IPS-18c (cell line): ENCODE measurements around the gene PPARGC1A.
A peak's percentile ranks its signal among the peaks of the same experiment; 100 is the strongest.

Source experiments
- H3K4me3 ChIP-seq: 2 replicates; pipeline ENCODE4 v1.7.0; 2013; ENCODE audit warnings: low read depth, mild to moderate bottlenecking, low read length, moderate library complexity; ENCODE audit not compliant: insufficient read depth
- H3K9me3 ChIP-seq: one replicate; pipeline ENCODE4 v1.6.1; 2013; ENCODE audit warnings: mild to moderate bottlenecking, low read length, moderate library complexity; ENCODE audit not compliant: control insufficient read depth, insufficient read depth

PPARGC1A gene

GRCh38 chr4:23889814-23890341 lies at the start of gene PPARGC1A:
PPARGC1A (minus strand) TSS chr4:23890047; CDS start chr4:23889957, 90 bp downstream.
- H3K4me3 ChIP-seq: peak within 1 kb of the TSS; percentile 29
- H3K9me3 ChIP-seq: no peaks in the 10 kb centered on the region

- H3K9me3 ChIP-seq: no peaks in the 10 kb centered on the region
- no peak overlapping the region for H3K4me3 ChIP-seq
Measured at GRCh38 chr4:23938796-23939195, 48.9 kb upstream of the PPARGC1A start.

- Histone ChIP-seq H3K9me3 (no peaks in the 10 kb centered on the region), H3K4me3 (no peak overlapping the region)
Measured at GRCh38 chr4:23937173-23937572, 47.3 kb upstream of the PPARGC1A start.

- Histone ChIP-seq H3K4me3 (no peak overlapping the region), H3K9me3 (no peaks in the 10 kb centered on the region)
Measured at GRCh38 chr4:23934915-23935314, 45.1 kb upstream of the PPARGC1A start.

GRCh38 chr4:23934223-23934622 lies 44.4 kb upstream of the PPARGC1A start:
- H3K9me3 ChIP-seq: no peaks in the 10 kb centered on the region
- no peak overlapping the region for H3K4me3 ChIP-seq

- Histone ChIP-seq H3K4me3 (no peak overlapping the region), H3K9me3 (no peaks in the 10 kb centered on the region)
Measured at GRCh38 chr4:23932901-23933308, 43.1 kb upstream of the PPARGC1A start.

GRCh38 chr4:23932186-23932585 lies 42.3 kb upstream of the PPARGC1A start:
- no peak overlapping the region for H3K4me3 ChIP-seq
- H3K9me3 ChIP-seq: no peaks in the 10 kb centered on the region

- Histone ChIP-seq H3K4me3 (no peak overlapping the region), H3K9me3 (no peaks in the 10 kb centered on the region)
Measured at GRCh38 chr4:23931489-23931830, 41.6 kb upstream of the PPARGC1A start.

- no peak overlapping the region for H3K4me3 ChIP-seq
Measured at GRCh38 chr4:23930750-23931488, 41.1 kb upstream of the PPARGC1A start.

GRCh38 chr4:23929248-23929647 lies 39.4 kb upstream of the PPARGC1A start:
- Histone ChIP-seq H3K9me3 (no peaks in the 10 kb centered on the region), H3K4me3 (no peak overlapping the region)

More at GRCh38 chr4:23930750-23931488, 41.1 kb upstream of the PPARGC1A start:
- no peaks in the 10 kb centered on the region for H3K9me3 ChIP-seq

GRCh38 chr4:23924556-23924955 lies 34.7 kb upstream of the PPARGC1A start:
- Histone ChIP-seq H3K4me3 (no peak overlapping the region), H3K9me3 (no peaks in the 10 kb centered on the region)

- H3K9me3 ChIP-seq: no peaks in the 10 kb centered on the region
- no peak overlapping the region for H3K4me3 ChIP-seq
Measured at GRCh38 chr4:23923840-23924239, 34.0 kb upstream of the PPARGC1A start.

GRCh38 chr4:23923141-23923540 lies 33.3 kb upstream of the PPARGC1A start:
- H3K9me3 ChIP-seq: no peaks in the 10 kb centered on the region
- H3K4me3 ChIP-seq: no peak overlapping the region

- no peak overlapping the region for H3K4me3 ChIP-seq
Measured at GRCh38 chr4:23922541-23923111, 32.8 kb upstream of the PPARGC1A start.

GRCh38 chr4:23922013-23922412 lies 32.2 kb upstream of the PPARGC1A start:
- H3K9me3 ChIP-seq: no peaks in the 10 kb centered on the region
- no peak overlapping the region for H3K4me3 ChIP-seq

More at GRCh38 chr4:23922541-23923111, 32.8 kb upstream of the PPARGC1A start:
- no peaks in the 10 kb centered on the region for H3K9me3 ChIP-seq

GRCh38 chr4:23921447-23921845 lies 31.6 kb upstream of the PPARGC1A start:
- no peaks in the 10 kb centered on the region for H3K9me3 ChIP-seq
- no peak overlapping the region for H3K4me3 ChIP-seq

GRCh38 chr4:23920716-23921446 lies 31.0 kb upstream of the PPARGC1A start:
- H3K4me3 ChIP-seq: no peak overlapping the region
- no peaks in the 10 kb centered on the region for H3K9me3 ChIP-seq

GRCh38 chr4:23920296-23920695 lies 30.4 kb upstream of the PPARGC1A start:
- H3K4me3 ChIP-seq: no peak overlapping the region
- no peaks in the 10 kb centered on the region for H3K9me3 ChIP-seq
